GM10847 (cell line): ENCODE data around the gene PRDM12.

Experiments
- POLR2A ChIP-seq: IDR thresholded peaks from 2 replicates; pipeline ENCODE4 v1.6.1; 2011; ENCODE audit not compliant: insufficient read length; ENCODE audit errors: extremely low read depth

PRDM12 gene

DNA sequence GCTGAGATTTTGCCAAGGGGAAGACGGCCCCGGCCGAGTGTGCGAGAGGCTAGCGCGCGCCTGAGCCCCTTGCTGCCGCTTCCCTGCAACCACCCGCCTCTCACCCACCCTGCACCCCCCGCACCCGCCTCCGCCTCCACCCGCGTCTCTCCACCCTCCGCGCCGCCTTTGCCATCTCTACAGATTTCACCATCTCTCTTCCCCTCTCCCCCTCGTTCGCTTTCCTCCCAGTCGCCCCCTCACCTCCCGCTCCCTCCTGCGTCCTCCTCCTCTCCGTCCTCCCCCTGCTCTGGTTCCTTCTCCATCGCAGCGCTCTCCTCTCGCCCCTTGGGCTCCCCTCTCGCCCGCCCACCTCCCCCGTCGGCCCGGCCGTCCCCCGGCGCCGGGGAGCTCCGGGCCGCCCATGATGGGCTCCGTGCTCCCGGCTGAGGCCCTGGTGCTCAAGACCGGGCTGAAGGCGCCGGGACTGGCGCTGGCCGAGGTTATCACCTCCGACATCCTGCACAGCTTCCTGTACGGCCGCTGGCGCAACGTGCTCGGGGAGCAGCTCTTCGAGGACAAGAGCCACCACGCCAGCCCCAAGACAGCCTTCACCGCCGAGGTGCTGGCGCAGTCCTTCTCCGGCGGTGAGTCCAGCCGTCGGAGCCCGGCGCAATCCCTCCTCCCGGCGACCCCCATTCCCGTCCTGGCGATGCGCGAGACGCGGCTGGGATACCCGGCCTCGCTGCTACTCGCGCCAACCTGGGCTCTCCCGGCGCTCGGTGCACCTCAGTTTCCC lies at the start of gene PRDM12:
PRDM12 (plus strand) TSS at position 344 of the 778 bp plus-strand sequence; CDS start at position 404, 60 bp downstream.
- no peak for TF ChIP-seq POLR2A

DNA sequence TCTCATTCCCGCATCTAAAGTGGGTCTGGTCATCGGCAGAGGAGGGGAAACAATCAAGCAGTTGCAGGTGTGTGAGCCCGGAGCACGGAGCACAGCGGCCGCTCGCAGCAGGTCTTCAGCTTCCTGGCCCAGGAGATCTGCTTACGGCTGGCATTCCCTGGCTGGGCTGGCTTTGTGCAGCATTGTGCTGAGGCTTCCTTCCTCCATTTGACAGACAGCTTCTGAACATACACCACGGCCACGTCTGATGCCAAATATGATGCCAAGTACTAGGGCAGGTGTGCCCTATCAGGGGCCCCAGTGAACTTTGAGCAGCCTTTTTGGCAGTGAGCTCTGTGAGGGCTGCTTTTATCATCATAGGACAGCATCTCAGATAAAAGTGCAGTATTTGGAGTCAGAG lies 47.9 kb upstream of the PRDM12 start:
- TF ChIP-seq POLR2A = no peak

DNA sequence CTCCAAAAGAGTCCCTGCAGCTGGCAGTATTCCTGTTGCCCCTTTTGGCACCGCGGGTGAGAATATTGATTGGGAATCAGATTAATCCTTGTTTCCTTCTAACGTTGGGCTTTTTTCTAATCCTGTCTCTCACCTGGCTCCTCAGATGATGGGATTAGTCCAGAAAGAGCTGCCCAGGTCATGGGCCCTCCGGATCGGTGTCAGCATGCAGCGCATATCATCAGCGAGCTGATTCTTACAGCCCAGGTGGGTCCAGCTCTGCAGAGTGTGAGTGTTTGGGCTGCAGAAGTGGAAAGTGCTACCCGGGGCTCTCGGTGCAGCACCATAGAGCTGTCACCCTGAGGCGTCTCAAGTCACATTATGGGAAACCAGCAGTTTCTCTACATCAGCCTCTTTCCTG lies 40.9 kb upstream of the PRDM12 start:
- TF ChIP-seq POLR2A = no peak

GRCh38 chr9:130624154-130624553 lies 40.2 kb upstream of the PRDM12 start:
- TF ChIP-seq POLR2A = no peak

- TF ChIP-seq POLR2A = no peak
These were observed 38.0 kb upstream of the PRDM12 start for GRCh38 chr9:130626249-130626996.

DNA sequence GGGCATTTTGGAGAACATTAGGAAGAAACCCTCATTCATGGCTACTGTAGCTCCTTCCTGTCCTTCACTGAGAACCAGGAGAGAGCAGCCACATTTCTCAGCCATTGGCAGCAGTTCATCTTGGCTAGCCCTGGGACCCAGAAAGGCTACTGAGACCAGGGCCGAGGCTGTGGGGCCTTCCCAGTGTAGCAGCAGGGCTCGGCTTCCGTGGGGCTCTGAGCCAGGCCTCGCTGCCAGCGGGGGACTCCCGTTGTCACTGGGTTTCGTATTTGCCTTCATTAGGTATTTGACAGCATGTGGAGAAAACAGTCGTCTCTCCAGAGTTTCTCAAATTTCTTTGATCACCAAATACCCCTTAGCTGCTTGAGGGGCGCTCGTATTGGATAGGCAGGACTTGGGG lies 37.3 kb upstream of the PRDM12 start:
- no peak for TF ChIP-seq POLR2A

DNA sequence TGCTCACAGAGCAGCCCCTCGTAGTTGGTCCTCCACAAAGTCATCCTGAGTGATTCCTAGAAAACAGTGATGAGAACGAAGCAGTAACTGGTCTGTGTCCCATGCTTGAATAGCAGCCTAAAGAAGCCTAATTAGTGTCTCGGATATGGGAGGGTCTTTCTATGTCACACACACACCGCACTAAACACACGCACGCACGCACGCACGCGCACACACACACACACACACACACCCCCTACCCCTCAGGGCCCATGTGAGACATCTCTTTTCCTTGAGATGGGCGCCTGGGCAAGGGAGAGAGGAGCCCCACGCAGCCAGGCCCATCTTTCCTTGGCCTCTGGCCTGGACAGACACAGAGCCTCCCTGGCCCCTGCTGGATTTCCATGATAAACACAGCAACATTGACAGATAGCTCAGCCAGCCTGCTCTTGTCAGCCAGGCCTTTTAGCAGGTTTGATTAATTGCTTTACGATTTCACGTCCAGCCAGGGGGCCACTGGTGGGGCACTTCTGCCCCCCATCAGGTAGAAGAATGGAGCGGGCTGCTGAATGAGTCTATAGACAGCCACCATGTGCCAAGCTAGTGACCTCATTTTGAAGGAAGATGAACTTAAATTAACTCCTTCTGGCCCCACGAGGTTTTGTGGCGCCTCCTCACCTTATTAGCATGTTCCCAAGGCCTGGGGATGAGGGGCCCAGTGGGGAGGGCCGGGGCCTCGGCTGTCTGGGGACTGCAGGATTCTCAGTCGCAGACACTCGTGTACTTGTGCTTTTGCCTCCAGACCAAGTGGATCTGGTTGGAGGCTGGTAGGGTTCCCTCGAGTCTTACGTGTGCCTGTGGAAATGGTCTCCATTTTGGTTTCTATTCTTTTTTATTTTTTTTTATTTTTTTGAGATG lies 36.2 kb upstream of the PRDM12 start:
- no peak for TF ChIP-seq POLR2A

- TF ChIP-seq POLR2A = no peak
These were observed 34.8 kb upstream of the PRDM12 start for GRCh38 chr9:130629443-130630070.

DNA sequence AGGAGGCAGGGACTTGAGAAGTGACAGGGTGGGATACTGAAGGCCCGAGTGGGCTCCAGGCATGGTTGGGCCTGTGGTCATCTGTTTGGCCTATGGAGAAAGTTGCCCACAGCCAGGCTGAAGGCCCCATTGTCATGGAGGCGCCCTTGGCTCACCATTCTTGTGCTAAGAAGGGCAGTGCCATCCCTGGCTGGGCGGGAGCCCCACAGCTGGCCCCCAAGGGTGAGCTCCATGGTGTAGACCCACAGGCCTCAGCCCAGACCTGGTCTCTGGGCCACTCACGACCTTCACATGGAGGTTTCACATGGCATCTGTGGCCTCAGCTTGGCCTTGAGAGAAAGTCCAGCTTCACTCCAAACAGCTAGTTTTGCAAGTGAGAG lies 34.3 kb upstream of the PRDM12 start:
- TF ChIP-seq POLR2A = no peak

DNA sequence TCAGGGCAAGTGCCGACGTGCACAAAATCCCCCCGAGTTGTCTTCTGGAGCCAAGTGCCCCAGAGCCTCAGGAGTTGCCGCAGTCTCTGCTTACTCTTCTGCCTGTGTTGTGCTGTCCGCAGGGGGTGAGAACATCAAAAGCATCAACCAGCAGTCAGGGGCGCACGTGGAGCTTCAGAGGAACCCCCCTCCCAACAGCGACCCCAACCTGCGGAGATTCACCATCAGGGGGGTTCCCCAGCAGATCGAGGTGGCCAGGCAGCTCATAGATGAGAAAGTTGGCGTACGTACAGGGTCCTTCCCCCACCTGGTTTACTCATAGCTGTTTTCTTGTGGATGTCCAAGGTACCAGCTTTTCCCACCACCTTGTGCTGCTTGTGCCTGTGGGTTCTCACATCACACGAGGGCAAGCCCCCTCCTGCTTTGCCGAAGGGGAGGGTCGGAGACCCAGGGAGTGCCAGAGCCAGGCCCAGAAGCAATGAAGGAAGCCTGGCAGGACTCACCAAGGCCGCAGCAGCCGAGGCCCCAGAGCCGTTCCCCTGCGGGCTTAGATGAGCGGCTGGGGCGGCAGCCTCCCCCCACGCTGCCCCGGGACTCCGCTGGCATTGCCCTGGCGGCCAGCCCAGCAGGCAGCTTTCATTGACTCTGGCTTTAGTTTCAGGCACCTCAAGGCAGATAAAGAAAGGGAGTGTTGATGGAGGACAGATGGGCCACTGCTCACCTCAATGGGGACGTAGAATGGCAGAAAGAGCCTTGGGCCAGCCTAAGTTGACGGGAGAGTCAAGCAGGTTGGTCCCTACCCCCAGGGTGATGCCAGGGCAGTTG lies 33.7 kb upstream of the PRDM12 start:
- no peak for TF ChIP-seq POLR2A

GRCh38 chr9:130631331-130632080 lies 32.9 kb upstream of the PRDM12 start:
- no peak for TF ChIP-seq POLR2A

- TF ChIP-seq POLR2A = no peak
These were observed 32.2 kb upstream of the PRDM12 start for GRCh38 chr9:130632081-130632710.

GRCh38 chr9:130632841-130633240 lies 31.6 kb upstream of the PRDM12 start:
- no peak for TF ChIP-seq POLR2A
